ENCODE measurements around the gene LSM11.

- TF ChIP-seq EZH2 (IDR thresholded peaks at IDR 0.05) (no peak), POLR2AphosphoS5 (IDR thresholded peaks at IDR 0.05; ENCODE audit: borderline replicate concordance, low read depth, low read length) (no peak), FOXP2 (optimal IDR thresholded peaks at IDR 0.05; ENCODE audit: control extremely low read depth, extremely low read length, insufficient read depth) (no peak)
Measured at GRCh38 chr5:157778121-157778805, 34.8 kb downstream of the LSM11 start.
